NCI-H2107 treated with DMSO at 0.1 percent for 48 hours (cell line): ENCODE measurements around the gene TSPAN18.

Source experiments
- DNase-seq: peaks from one replicate; lab custom pipeline; 2025; ENCODE audit not compliant: unreplicated experiment; lab: John Stamatoyannopoulos, UW

Gene TSPAN18

DNA sequence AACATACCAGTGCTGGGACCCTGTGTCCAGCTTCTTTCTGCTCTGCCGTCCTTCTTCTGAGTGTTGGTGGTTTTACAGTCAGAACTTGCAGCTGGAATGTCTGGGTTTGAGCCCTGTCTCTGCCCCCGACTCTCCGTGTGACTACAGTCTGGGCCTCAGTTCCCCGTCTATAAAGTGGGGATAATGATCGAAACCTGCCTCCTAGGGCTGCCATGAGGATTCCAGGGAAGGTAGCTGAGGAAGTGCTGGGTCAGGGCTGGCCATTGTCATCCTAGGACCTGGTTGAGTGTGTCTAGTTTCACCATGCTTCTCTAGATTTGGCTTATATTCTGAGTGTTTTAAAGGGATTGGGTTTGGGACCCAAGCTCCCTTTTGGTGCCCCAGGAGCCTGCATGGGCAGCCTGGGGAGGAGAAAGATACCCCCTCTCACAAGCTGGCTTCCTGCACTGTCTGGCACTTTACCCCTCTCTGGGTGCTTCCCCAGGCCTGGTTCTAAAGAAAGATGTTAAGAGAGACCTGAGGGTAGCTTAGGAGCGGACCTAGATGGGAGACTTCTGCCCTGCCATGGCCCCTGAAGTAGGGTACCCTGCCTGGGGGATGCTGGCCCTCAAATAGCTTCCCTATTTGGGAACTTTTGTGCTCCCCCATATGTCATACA lies 49.9 kb downstream of the TSPAN18 start:
- DNase-seq = no peak

DNA sequence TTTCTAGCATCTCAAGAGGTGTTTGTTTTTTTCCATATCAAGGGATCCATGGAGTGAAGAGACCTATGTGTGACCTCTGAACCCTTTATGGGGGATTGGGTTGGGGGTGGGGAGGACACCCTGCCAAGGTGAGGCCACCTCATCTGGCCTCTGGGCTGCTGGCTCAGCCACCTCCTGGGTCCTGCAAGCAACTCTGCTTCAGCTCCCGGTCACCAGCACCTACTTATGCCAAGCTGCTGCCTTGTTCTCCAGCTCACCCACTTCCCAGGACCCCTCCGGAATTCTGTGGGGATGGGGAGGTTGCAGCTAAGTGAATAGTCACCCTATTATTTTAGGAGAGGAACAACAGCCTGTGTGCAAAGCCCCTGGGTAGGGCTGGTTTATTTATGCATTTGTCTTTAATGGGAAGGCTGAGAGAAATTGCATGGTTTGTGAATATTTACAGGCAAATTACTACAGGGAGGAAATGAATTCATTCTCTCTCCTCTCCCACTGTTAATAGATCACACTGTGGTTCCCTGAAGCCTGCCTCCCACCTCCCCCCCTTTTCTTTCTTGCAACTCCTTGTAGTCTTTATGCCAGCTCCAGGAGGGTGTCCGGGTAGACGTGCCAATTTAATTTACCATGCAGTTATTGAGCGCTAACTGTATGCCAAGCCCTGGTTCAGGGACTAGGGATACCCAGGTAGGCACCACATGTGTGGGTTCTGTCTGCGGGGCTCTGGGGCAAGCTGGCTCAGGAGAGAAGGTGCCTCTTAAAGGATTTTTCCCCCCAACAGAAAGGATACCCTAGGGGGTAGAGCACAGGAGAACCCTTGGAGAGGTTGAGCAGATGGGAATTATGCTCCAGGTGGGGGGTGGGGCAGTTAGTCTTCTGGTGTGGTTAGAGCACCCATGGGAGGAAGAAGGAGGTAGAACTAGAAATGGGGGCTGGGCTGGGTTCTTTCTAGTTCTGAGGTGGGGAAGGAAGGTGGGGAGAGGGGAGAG lies 50.7 kb downstream of the TSPAN18 start:
- no peak for DNase-seq

DNA sequence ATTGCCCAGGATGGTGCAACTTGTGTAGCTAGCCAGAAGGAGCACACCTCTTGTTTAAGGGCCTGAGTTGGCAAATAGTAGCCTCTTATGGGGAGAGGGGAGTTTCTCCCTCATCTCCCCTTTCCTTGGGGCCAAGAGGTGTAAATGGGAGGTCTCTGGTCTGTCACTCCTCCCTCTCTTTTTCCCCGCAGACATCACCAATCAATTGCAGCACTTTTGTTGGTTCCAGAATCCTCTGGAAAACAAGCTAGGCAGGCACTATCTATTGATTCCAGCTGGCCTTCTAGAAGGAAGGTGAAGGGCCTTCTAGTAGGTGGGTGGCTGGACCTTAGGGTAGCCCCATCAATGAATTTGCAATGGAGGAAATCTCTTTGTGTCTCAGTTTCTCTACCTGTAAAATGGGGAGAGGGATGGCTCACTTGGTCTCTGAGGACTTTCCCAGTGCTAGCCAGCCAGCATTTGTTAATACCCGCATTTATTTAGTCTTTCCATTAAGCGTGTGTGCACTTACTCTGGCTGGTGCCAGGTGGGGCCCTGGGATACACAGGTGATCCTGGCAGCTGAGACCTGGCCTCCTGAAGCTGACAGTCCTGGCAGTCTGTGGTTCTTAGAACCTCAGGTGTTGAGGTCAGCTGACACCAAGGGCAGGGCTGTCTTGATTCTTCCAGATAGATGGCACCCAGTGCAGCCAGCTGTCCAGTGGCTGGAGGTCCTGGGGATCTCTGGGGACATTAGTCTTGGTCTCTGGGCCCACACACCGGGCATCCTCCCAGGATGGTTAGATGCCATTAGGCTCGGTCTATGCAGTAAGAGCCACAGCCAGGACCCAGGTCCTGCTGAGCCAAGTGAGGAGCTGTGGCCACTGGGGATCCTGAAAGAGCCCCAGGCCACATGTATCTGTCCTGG lies 51.7 kb downstream of the TSPAN18 start:
- DNase-seq = no peak

DNA sequence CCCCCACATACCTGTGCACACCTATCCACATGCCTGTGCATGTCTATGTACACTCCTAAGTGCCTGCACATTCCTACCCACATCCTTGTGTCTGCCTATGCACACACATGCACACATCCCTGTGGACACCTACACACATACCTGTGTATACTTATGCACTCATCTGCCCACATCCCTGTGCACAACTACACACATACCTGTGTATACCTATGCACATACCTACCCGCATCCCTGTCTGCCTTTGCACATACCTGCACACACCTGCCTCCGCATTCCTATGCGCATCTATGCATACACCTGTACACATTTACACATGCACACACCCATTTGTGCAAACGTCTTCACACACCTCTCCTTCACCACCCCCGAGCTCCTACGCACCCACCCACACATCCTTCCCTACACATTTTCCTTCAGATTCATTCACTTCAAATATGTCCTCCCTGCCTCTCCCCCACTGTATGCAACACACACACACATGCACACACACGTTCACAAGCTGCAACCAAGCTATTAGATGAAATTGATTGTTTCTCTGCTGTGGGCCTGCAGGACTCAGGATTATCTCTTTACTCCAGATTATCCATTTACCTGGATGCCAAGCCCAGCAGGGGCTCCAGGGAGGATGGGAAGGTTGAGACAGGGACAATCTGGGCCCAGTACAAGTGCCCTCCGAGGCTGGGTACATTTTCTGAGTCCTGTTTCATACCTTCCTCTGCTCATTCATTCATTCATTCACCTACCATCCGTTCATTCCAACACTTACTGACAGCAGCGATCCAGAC lies 53.2 kb downstream of the TSPAN18 start:
- DNase-seq = no peak

DNA sequence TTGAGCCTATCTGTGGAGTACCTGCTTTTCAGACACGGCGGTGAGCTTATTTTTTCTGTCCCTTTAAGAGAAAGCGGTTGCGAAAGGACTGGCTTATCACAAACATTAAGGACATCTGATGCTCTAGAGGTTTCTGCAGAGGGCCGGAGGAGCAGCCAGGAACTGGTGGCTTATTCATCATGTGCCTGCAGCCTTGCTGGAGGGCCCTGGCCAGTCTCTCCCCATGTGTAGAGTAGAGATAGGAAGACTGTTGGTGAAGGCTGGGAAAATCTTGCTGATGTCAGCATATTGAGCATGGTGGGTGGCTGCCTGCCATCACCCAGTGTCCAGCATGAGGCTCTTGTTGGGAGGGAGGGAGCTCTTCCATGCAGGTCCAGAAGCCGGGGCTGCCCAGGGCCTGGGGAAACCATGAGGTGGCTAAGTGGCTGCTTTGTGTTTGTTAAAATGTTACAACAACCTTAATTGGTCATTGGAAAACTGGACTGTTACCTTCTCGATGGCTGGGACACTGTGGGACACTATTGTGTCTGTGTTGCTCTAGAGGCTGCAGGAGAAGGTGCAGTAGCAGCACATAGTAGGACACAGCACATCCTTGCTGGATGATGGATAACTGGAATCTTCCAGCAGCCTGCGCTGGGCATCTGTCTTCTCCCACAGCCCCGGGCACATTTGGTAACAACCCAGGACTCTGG lies 54.3 kb downstream of the TSPAN18 start:
- DNase-seq = no peak

DNA sequence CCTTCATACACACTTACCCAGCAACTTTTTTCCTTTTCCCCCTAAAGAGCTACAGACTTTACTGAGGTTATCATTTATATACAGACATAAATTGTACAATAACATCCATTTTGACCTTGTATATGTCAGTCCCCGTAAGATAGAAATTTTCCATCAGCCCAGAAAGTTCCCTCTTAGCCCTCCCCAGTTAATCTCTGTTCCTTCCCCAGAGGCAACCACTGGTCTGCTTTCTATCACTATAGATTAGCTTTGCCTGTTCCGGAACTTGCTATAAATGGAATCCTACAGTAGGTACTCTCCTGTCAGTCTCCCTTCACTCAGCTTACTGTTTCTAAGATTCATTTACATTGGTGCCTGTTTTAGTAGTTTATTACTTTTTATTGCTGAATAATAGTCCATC lies 54.9 kb downstream of the TSPAN18 start:
- no peak for DNase-seq

DNA sequence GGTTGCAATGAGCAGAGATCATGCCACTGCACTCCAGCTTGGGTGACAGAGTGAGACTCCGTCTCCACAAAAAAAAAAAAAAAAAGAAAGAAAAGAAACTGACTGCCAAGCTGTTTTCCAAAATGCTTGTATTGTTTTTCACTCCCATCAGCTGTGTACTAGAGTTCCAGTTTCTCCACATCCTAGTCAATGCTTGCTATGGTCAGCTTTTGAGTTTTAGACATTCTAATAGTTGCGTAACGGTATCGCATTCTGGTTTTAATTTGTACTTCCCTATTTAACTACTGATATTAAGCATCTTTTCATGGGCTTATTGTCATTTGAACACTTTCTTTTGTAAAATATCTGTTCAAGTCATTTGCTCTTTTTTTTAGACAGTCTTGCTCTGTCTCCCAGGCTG lies 55.7 kb downstream of the TSPAN18 start:
- no peak for DNase-seq

DNA sequence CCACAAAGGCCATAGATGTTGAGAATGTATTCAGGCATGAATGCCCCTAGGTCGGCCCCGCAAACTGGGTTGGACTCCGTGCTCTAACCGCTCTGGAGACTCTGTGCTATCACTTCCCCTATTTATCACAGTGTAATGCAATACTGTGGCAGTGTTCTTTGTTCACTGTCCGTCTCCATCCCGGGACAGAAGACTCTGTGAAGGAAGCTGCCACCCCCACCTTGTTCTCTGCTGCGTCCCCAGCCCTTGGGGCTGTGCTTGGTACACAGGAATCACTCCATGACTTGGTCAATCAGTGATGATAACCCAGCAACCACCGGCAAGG lies 57.6 kb downstream of the TSPAN18 start:
- no peak for DNase-seq

DNA sequence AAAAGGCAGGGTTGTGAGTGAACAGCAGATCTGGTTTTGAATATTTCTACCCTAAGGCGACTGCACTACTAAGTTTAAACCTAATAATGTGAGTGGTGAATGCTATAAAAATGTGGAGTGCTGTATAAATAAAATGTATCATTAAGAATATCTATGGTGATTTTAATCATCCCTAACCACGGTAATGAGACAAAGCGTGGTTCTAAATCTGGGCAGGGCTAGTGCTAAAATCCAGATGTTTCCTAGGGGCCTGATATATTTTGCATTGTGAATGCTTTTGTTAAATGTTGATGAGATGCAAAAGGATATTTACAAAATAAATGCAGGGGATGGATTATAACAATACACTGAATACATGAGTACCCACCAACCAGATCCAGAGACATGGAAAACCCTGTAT lies 58.1 kb downstream of the TSPAN18 start:
- no peak for DNase-seq

DNA sequence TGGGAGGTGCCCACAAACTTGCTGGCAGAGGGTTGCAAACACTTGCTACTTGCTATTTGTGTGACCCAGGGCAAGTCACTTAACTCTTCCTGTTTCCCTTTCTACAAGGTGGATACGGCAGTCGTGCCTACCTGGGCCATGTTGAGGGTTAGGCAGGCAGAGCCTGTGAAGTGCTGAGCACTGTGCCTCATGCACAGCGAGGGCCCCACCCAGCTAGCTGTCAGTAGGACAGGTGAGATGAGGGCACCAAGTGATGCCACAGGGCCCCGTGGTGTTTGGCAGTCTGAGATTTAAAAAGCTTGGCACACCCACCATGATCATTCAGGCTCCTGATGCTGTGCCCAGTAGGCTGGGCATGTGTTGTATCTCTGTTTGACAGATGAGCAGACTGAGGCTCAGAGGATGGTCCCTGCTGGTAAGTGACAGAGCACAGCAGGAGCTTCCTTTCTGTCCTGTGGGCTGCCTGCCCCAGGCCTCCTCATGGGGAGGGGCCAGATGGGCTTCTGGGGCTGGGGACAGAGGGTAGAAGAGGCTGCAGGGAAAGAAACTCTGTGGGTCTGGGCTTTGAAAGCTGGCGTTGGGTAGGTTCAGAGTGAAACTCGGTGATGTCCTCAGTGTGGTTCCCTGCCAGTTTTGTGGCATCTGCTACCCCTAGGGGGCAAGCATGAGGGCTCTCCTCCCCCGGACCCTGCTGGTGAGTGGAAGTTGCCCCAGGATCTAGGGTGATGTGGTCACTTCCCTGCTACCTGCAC lies 59.3 kb downstream of the TSPAN18 start:
- DNase-seq = no peak

DNA sequence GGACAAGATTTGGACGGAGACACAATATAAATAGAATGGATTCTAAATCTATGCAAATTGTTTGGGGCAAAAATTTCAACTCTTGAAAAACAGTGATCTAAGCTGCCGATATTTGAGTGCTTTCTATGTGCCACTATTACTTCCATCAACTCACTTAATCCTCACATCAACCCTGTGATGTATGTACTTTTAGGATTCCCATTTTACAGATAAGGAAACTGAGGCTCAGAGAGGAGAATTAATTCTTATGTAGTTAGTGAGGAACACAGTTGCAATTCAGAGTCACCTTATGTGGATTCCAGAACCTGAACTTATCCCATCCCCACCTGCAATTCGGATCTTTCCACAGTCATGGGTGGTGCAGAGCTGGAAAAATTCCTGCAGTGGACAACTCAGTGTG lies 60.3 kb downstream of the TSPAN18 start:
- no peak for DNase-seq

DNA sequence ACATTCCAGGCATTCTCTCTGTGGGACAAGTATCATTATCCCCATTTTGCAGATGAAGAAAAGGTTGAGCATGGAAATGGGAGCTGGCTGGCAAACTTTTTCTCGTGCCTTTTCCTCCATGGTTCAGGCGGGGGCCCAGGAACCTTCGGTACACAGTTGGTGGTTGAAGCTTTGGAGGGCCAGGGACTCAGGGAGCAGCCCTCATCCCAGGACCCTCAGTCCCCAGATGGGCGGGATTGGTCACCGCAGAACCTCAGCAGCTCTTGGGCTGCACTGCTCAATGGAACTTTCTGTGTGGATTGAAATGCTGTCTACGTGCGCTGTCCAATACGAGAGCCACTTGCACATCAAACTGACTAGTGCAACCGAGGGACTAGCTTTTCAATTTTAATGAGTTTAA lies 61.2 kb downstream of the TSPAN18 start:
- DNase-seq = no peak

DNA sequence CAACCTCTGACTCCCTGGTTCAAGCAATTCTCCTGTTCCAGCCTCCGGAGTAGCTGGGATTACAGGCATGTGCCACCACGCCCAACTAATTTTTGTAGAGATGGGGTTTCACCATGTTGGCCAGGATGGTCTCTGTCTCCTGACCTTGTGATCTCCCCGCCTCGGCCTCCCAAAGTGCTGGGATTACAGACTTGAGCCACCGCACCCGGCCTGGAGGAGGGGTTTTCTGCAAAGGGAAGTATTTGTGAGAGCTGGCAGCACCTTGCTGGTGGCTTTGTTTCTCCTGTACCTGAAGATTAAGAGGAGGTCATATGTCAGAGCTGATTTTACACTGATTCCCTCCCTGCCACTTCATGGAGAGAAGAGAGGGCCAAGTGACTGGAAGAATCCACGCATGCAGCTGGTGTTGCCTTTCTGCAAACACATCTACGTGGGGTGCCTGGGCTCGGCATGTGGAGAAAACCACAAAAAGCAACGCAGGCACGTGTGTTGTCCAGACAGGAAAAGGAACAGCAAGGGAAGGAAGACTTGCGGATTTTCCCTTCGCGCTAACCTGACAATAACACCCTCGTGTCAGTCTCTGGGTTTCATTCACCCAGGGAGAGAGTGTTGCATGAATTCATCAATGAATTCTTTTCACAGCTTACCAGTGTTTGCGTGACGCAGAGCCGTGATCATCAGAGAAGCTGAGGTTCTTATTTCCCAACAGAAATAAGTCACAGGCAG lies 61.9 kb downstream of the TSPAN18 start:
- no peak for DNase-seq

DNA sequence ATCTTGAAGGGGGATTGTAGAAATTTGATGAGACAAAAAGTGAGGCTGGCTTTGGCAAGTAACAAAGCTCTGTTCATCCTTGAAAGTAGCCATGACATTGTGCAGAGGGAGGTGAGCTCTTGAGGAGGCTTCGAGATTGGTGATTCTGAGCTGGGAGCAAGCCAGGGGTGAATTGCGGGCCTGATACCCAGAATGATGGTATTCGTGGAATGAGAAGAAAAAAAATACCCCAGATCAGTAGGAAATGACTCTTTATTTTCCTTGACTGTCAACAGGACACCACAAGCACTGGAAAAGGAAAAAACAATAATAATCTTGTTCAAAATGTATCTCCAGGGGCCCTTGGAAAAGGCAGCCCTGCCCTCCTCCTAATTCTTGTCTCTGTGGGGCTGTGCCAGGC lies 62.7 kb downstream of the TSPAN18 start:
- DNase-seq = no peak

DNA sequence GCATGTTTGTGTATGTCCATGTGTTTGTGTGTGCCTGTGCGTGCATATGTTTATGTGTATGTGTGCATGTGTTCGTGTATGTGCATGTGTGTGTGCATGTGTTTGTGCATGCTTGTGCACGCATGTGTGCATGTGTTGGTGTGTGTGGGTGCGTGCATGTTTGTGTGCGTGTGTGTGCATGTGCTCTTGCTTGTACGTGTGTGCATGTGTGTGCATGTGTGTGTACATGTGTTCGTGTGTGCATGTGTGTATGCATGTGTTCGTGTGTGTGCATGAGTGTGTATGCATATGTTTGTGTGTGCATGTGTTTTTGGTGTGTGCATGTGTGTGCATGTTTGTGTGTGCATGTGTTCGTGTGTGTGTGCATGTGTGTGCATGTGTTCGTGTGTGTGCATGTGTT lies 63.4 kb downstream of the TSPAN18 start:
- no peak for DNase-seq

DNA sequence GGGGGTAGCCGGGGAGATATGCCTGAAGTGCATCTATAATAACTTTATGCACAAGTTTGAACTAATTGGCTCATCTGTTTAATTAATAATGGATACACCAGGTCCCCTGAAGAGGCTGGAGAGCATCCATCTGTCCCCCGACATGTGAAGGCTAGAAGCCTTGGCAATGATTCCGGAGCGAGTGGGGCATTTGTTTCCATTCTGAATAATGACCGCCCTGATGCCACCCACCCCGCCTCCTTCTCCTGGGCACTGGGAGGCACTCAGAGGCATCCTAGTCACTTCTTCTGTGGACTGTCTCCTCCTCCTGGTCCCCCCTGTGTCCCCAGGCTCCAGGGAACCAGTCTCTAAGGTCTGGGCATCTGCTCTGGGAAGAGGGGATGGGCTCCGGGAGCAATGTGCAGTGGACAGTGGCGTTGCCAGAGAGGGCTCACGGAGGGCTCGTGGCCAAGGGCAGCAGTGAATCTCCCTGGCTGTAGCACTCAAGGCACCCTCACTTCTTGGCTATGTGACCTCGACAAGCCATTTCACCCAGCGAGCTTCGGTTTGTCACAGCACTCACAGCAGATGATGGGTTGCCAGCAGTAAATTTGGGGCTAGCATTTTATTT lies 64.7 kb downstream of the TSPAN18 start:
- DNase-seq = no peak

DNA sequence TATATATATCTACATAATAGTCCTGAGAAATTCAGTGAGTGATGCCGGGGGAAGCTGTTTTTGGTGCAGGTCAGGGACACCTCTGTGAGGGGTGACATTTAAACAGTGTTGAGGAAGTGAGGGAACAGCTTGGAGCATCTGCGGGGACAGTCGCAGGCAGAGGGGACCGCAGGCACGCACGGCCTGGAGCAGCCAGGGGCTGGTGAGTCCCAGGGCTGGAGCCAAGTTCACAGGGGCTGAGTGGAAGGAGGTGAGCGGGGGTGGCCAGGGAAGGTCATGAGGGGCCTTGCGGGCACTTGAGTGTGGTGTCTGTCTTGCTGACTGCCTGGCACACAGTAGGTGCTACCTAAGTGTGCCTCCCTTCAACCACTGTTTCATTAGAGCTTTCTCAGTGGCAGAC lies 65.4 kb downstream of the TSPAN18 start:
- no peak for DNase-seq

DNA sequence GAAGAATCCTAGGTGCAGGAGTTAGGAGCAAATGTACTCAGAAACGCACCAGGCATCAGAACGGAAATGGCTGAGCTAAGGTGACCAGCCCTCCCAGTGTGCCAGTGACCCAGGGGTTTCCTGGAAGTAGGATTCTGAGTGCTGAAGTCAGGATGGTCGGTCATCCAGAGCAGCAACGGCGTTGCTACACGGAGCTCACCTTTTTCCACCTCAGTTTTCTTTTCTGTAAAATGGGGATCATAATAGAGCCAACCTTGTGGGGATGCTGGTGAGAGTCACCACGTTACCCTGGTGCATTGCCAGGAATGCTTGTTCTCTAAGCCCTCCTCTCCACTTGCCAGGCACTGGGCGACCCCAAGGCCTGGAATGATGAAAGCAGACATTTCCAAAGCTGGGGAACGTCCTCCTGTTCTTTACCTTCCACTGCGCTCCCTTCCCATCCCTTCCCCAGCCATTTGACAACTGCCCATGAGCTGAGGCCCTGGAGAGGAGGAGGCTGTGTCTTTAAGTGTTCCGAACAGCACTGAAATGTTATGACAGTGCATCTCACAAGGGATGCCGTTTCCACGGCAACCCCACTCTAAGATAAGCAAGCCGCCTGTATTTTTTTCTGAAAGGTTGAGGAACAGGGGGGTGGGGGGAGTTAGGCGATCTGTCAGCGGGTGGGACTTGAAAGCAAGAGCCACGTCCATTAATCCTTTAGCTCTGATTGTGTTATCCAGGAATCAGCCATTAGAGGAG lies 66.8 kb downstream of the TSPAN18 start:
- no peak for DNase-seq
